Endodermal cell (in vitro differentiated cells): ENCODE measurements around the gene GALNT2. TPM values are rescaled to one million over a fixed set of nuclear protein-coding genes. Genes with fewer than 3 reads are reported as not detected.

ENCODE experiments used
- DNase-seq: peaks from one replicate; pipeline ENCODE4 v3.0.0-alpha.2; 2017
- H3K27ac ChIP-seq: 2 replicates; pipeline ENCODE4 v1.5.1; 2013; ENCODE audit warnings: mild to moderate bottlenecking, low read depth, low read length, moderate library complexity
- H3K27me3 ChIP-seq: 2 replicates; pipeline ENCODE4 v1.6.1; 2013; ENCODE audit warnings: mild to moderate bottlenecking, low read length, moderate library complexity; ENCODE audit not compliant: insufficient read depth, control insufficient read depth, poor library complexity, severe bottlenecking
- H3K36me3 ChIP-seq: 2 replicates; pipeline ENCODE4 v1.7.0; 2013; ENCODE audit warnings: mild to moderate bottlenecking, low read length, moderate library complexity; ENCODE audit not compliant: control insufficient read depth, insufficient read depth
- H3K4me1 ChIP-seq: one replicate; pipeline ENCODE4 v1.7.0; 2013; ENCODE audit warnings: low read length; ENCODE audit not compliant: control insufficient read depth, insufficient read depth
- H3K4me3 ChIP-seq: 2 replicates; pipeline ENCODE4 v1.5.1; 2013; ENCODE audit warnings: mild to moderate bottlenecking, low read length, moderate library complexity
- H3K9ac ChIP-seq: 2 replicates; pipeline ENCODE4 v1.6.1; 2013; ENCODE audit warnings: mild to moderate bottlenecking, low read length, moderate library complexity; ENCODE audit not compliant: poor library complexity, severe bottlenecking; ENCODE audit errors: extremely low read depth
- H3K9me3 ChIP-seq: 2 replicates; pipeline ENCODE4 v1.6.1; 2013; ENCODE audit warnings: mild to moderate bottlenecking, low read length, moderate library complexity; ENCODE audit not compliant: control insufficient read depth
- H3K27ac Mint-ChIP-seq: 2 replicates; pipeline ENCODE4 v1.8.0; 2020; ENCODE audit warnings: mixed read lengths
- H3K27me3 Mint-ChIP-seq: 2 replicates; pipeline ENCODE4 v1.8.0; 2021; ENCODE audit warnings: mild to moderate bottlenecking, mixed read lengths; ENCODE audit not compliant: insufficient read depth
- H3K36me3 Mint-ChIP-seq: 2 replicates; pipeline ENCODE4 v1.8.0; 2020; ENCODE audit warnings: low read depth, mixed read lengths
- H3K4me1 Mint-ChIP-seq: 2 replicates; pipeline ENCODE4 v1.8.0; 2020; ENCODE audit warnings: mixed read lengths
- H3K4me3 Mint-ChIP-seq: 2 replicates; pipeline ENCODE4 v1.8.0; 2020; ENCODE audit warnings: mild to moderate bottlenecking, moderate library complexity, mixed read lengths
- H3K9me3 Mint-ChIP-seq: 2 replicates; pipeline ENCODE4 v1.8.0; 2020; ENCODE audit warnings: mild to moderate bottlenecking, mixed read lengths
- WGBS, 2 experiments: methylation state at CpG; one replicate each; pipeline versions ENCODE4 v1.1.5 to v1.1.7; 2013; ENCODE audit warnings: missing lambda C conversion rate in 2 of 2, mixed read lengths in 1 of 2; ENCODE audit not compliant: insufficient coverage in 1 of 2, insufficient read length in 1 of 2; 5-methylcytosine and 5-hydroxymethylcytosine counted together
- total RNA-seq, 2 donors: library from RNA; stranded (reverse); fragmentation: NEBNext Ultra II Directional in 1 of 2; extraction: Animal tissue kit (Norgen Biotek cat#: 25700) in 1 of 2; gene quantifications; 2 replicates in 1 of 2; 3 replicates in 1 of 2; pipeline ENCODE4 v1.2.1, GENCODE V29; 2021
- TF ChIP-seq, protein P1 (sequence below): fragments of 200-600 bp; sonication (generic); conservative IDR thresholded peaks from 2 replicates; pipeline ENCODE4 v1.5.0; 2021; ENCODE audit warnings: antibody characterized with exemption, mild to moderate bottlenecking

The GALNT2 gene
- total RNA-seq, 2 donors from 2014 or later = 41.6 to 63.5 TPM

DNA sequence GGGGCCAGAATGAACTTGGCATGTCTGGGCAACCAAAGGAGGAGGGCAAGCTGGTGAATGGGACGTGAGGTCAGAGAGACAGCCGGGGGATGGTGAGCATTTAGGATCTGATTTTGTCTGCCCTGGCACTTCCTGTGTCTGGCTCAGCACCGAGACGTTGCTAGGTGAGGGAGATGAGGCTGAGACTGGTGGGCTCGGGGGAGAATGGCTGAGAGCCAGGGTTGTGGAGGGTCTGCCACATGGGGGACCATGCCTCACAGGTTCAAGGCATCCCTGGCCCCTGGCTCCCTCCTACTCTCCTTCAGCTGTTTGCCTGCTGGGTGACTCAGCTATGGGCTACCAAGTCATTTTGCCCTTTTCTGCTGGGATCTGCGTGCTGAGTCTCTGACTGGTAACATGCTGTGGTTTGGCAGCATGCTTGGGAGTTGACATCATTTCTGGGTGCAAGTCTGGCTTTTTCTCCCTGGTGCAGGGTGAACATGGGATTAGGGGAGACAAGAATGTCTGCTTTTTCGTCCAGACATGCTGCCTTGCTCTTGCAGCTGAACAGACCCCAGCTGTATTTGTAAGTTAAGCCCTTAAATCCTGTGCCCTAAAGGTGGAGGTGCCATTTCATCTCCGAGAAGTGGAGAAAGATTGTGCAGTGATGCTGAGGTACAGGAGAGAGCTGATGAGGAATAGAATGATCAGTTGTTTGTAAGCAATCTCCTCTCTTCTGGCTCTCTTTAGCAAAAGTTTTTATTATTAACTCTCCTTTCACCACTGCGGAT lies 17.6 kb downstream of the GALNT2 start:
- Mint-ChIP-seq H3K27ac (peak overlapping the region; percentile 10), H3K4me3 (no peak overlapping the region), H3K4me1 (peaks cover 18% of the 10 kb centered on the region), H3K9me3 (peaks cover 11% of the 10 kb centered on the region), H3K27me3 (no peaks in the 10 kb centered on the region), H3K36me3 (peaks cover 3% of the 10 kb centered on the region)
- Histone ChIP-seq H3K4me1 (no peaks in the 10 kb centered on the region), H3K27ac (no peak overlapping the region), H3K9ac (no peak overlapping the region), H3K9me3 (peaks cover 6% of the 10 kb centered on the region), H3K36me3 (no peaks in the 10 kb centered on the region), H3K27me3 (no peaks in the 10 kb centered on the region), H3K4me3 (no peak overlapping the region)
- peak; percentile 54 for DNase-seq
- 79 to 84% methylated on average over 6 to 9 of the region's 9 CpGs for WGBS, 2 experiments
- TF ChIP-seq, protein P1, sequence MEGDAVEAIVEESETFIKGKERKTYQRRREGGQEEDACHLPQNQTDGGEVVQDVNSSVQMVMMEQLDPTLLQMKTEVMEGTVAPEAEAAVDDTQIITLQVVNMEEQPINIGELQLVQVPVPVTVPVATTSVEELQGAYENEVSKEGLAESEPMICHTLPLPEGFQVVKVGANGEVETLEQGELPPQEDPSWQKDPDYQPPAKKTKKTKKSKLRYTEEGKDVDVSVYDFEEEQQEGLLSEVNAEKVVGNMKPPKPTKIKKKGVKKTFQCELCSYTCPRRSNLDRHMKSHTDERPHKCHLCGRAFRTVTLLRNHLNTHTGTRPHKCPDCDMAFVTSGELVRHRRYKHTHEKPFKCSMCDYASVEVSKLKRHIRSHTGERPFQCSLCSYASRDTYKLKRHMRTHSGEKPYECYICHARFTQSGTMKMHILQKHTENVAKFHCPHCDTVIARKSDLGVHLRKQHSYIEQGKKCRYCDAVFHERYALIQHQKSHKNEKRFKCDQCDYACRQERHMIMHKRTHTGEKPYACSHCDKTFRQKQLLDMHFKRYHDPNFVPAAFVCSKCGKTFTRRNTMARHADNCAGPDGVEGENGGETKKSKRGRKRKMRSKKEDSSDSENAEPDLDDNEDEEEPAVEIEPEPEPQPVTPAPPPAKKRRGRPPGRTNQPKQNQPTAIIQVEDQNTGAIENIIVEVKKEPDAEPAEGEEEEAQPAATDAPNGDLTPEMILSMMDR = no peak

DNA sequence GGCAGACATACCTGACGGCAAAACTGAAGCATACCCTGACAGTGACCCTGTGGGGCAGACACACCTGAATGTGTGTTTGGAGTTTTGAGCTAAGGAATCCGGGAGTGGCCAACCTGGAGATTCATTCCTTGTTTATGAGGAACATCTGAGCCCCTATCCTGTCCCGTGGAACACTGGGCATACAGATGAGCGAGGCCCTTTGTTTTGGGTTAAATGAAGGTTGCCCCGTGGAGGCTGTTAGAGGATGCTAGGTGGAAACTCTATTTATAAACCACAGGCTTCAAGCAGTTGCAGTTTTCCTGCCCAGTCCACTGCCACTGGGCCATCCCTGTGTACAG lies 18.1 kb downstream of the GALNT2 start:
- Histone ChIP-seq H3K27ac (no peak overlapping the region), H3K9me3 (peaks cover 6% of the 10 kb centered on the region), H3K4me3 (no peak overlapping the region), H3K36me3 (no peaks in the 10 kb centered on the region), H3K9ac (no peak overlapping the region), H3K27me3 (no peaks in the 10 kb centered on the region), H3K4me1 (no peaks in the 10 kb centered on the region)
- Mint-ChIP-seq H3K4me3 (no peak overlapping the region), H3K36me3 (peaks cover 3% of the 10 kb centered on the region), H3K27ac (no peak overlapping the region), H3K9me3 (peaks cover 11% of the 10 kb centered on the region), H3K4me1 (peaks cover 18% of the 10 kb centered on the region), H3K27me3 (no peaks in the 10 kb centered on the region)
- peak; percentile 37 for DNase-seq
- TF ChIP-seq, protein P1 = no peak
- WGBS, 2 experiments = 93 to 100% methylated on average over 5 of the region's 5 CpGs

DNA sequence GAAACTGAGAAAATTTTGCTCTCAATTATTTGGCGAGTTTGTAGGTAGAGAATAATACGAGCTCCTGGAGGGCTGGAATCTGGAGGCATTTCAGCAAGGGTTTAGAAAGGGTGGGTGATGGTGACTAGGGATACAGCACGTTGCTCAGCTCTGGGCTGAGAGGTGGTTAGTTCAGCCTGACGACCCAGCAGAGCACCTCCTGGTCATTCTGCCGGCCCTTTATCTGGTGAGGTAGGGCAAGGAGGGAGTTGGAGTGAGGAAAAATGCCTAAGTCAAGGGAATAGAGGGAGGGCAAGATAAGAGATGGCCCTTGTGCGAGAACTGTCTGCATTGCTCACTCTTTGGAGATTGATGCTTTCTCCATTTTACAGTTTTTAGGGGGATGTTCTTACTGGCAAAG lies 19.1 kb downstream of the GALNT2 start:
- no peaks in the 10 kb centered on the region for H3K36me3 ChIP-seq
- no peaks in the 10 kb centered on the region for H3K4me1 ChIP-seq
- no peak overlapping the region for H3K9ac ChIP-seq
- no peaks in the 10 kb centered on the region for H3K27me3 Mint-ChIP-seq
- peaks cover 6% of the 10 kb centered on the region for H3K9me3 ChIP-seq
- H3K4me1 Mint-ChIP-seq = peaks cover 18% of the 10 kb centered on the region
- no peaks in the 10 kb centered on the region for H3K27me3 ChIP-seq
- WGBS, 2 experiments = 70 to 74% methylated on average over 6 of the region's 6 CpGs
- no peak overlapping the region for H3K4me3 ChIP-seq
- no peak overlapping the region for H3K27ac Mint-ChIP-seq
- peaks cover 8% of the 10 kb centered on the region for H3K36me3 Mint-ChIP-seq
- peak; percentile 49 for DNase-seq
- no peak overlapping the region for H3K27ac ChIP-seq
- TF ChIP-seq, protein P1 = no peak
- H3K9me3 Mint-ChIP-seq = peaks cover 11% of the 10 kb centered on the region
- H3K4me3 Mint-ChIP-seq = no peak overlapping the region
